GM23338 (cell line): ENCODE results near the gene ADAP1. TPM values are rescaled to one million over a fixed set of nuclear protein-coding genes. Genes with fewer than 3 reads are reported as not detected.

ENCODE experiments used
- ATAC-seq: fragments of 200-7000 bp; cut with Tn5 transposase; 3 replicates; pipeline ENCODE4 v1.9.1; 2020
- DNase-seq: peaks from one replicate; pipeline ENCODE4 v3.0.0-alpha.2; 2015; ENCODE audit warnings: low spot score
- H2AFZ ChIP-seq: fragments of 200-600 bp; sonication (generic); 2 replicates; pipeline ENCODE4 v1.8.0; 2016; ENCODE audit warnings: antibody characterized with exemption, mild to moderate bottlenecking, moderate library complexity
- H3F3A ChIP-seq: fragments of 200-600 bp; sonication (generic); replicated peaks from 2 replicates; pipeline ENCODE4 v1.8.0; 2017; ENCODE audit warnings: antibody characterized with exemption, mixed run types, low read depth
- H3K27ac ChIP-seq: fragments of 200-600 bp; sonication (generic); 2 replicates; pipeline ENCODE4 v1.6.1; 2016; ENCODE audit warnings: low read depth
- H3K27me3 ChIP-seq: fragments of 200-600 bp; sonication (generic); 2 replicates; pipeline ENCODE4 v1.8.0; 2016; ENCODE audit warnings: mild to moderate bottlenecking, mixed run types, moderate library complexity; ENCODE audit not compliant: insufficient read depth
- H3K36me3 ChIP-seq: fragments of 200-600 bp; sonication (generic); 2 replicates; pipeline ENCODE4 v1.8.0; 2016; ENCODE audit warnings: mild to moderate bottlenecking; ENCODE audit not compliant: insufficient read depth
- H3K4me1 ChIP-seq: fragments of 200-600 bp; sonication (generic); 2 replicates; pipeline ENCODE4 v1.8.0; 2016; ENCODE audit warnings: mild to moderate bottlenecking, moderate library complexity; ENCODE audit not compliant: insufficient read depth
- H3K4me2 ChIP-seq: fragments of 200-600 bp; sonication (generic); 2 replicates; pipeline ENCODE4 v1.7.1; 2017; ENCODE audit warnings: mixed run types
- H3K4me3 ChIP-seq: fragments of 200-600 bp; sonication (generic); 2 replicates; pipeline ENCODE4 v1.6.1; 2016; ENCODE audit warnings: mixed run types
- H3K79me2 ChIP-seq: fragments of 200-600 bp; sonication (generic); replicated peaks from 2 replicates; pipeline ENCODE4 v1.8.0; 2017; ENCODE audit warnings: mild to moderate bottlenecking; ENCODE audit not compliant: insufficient read depth
- H3K9me2 ChIP-seq: fragments of 200-600 bp; sonication (generic); 2 replicates; pipeline ENCODE4 v1.8.0; 2017; ENCODE audit not compliant: insufficient read depth
- H4K20me1 ChIP-seq: fragments of 200-600 bp; sonication (generic); replicated peaks from 2 replicates; pipeline ENCODE4 v1.8.0; 2017; ENCODE audit warnings: mild to moderate bottlenecking; ENCODE audit not compliant: insufficient read depth
- H3K27ac Mint-ChIP-seq: 2 replicates; pipeline ENCODE4 v1.8.0; 2020; ENCODE audit warnings: inconsistent platforms, mild to moderate bottlenecking, moderate library complexity, mixed read lengths
- H3K27me3 Mint-ChIP-seq: 3 replicates; pipeline ENCODE4 v1.8.0; 2022; ENCODE audit warnings: low read depth, mild to moderate bottlenecking, moderate library complexity, mixed read lengths, inconsistent platforms; ENCODE audit not compliant: insufficient read depth, poor library complexity
- H3K36me3 Mint-ChIP-seq: 3 replicates; pipeline ENCODE4 v1.8.0; 2021; ENCODE audit warnings: low read depth, mild to moderate bottlenecking, inconsistent platforms, moderate library complexity, mixed read lengths
- H3K4me1 Mint-ChIP-seq: 3 replicates; pipeline ENCODE4 v1.8.0; 2020; ENCODE audit warnings: mild to moderate bottlenecking, inconsistent platforms, mixed read lengths
- H3K4me3 Mint-ChIP-seq: 3 replicates; pipeline ENCODE4 v1.8.0; 2021; ENCODE audit warnings: moderate library complexity, mild to moderate bottlenecking, inconsistent platforms, mixed read lengths
- H3K9me3 Mint-ChIP-seq: 3 replicates; pipeline ENCODE4 v1.8.0; 2020; ENCODE audit warnings: moderate library complexity, mild to moderate bottlenecking, inconsistent platforms, mixed read lengths
- CREB1 ChIP-seq: fragments of 250-450 bp; sonication (Bioruptor Pico); IDR thresholded peaks from 2 replicates; pipeline ENCODE4 v1.5.0; 2020; ENCODE audit warnings: low read depth, mild to moderate bottlenecking, moderate library complexity
- EZH2 ChIP-seq: fragments of 200-600 bp; sonication (generic); IDR thresholded peaks from one replicate; pipeline ENCODE4 v1.8.0; 2017; ENCODE audit warnings: antibody characterized with exemption, mild to moderate bottlenecking, low read depth; ENCODE audit not compliant: unreplicated experiment
- JUNB ChIP-seq: IDR thresholded peaks from one replicate; pipeline ENCODE4 v1.6.1; 2016; ENCODE audit warnings: antibody characterized with exemption; ENCODE audit not compliant: unreplicated experiment
- NANOG ChIP-seq: IDR thresholded peaks from 2 replicates; pipeline ENCODE4 v1.6.1; 2016; ENCODE audit warnings: antibody characterized with exemption, borderline replicate concordance
- STAT1 ChIP-seq: IDR thresholded peaks from one replicate; pipeline ENCODE4 v1.6.1; 2016; ENCODE audit warnings: antibody characterized with exemption; ENCODE audit not compliant: unreplicated experiment
- ZNF114 ChIP-seq: fragments of 250-450 bp; sonication (Bioruptor Pico); IDR thresholded peaks from 2 replicates; pipeline ENCODE4 v1.5.0; 2020; ENCODE audit warnings: mild to moderate bottlenecking, moderate library complexity
- ZNF331 ChIP-seq: fragments of 250-450 bp; sonication (Bioruptor Pico); IDR thresholded peaks from 2 replicates; pipeline ENCODE4 v1.5.0; 2020; ENCODE audit warnings: low read depth, mild to moderate bottlenecking, moderate library complexity
- polyA plus RNA-seq: library from polyadenylated mRNA; unstranded; fragments of >200 nt; fragmentation: Nextera tagmentation; extraction: Ambion mirVana; gene quantifications from 2 replicates; pipeline ENCODE4 v1.2.1, GENCODE V29; 2016
- total RNA-seq: library from RNA; depleted of rRNA; stranded (reverse); fragments of >200 nt; shearing (Covaris generic); gene quantifications from 2 replicates; pipeline ENCODE4 v1.2.3, GENCODE V29; 2014
- TF ChIP-seq, protein P1 (sequence below): fragments of 250-450 bp; sonication (Bioruptor Pico); IDR thresholded peaks from 2 replicates; pipeline ENCODE4 v1.5.0; 2020; ENCODE audit warnings: mild to moderate bottlenecking, moderate library complexity
- TF ChIP-seq, protein P2 (sequence below), 2 experiments: fragments of 200-600 bp in 1 of 2; sonication (generic) in 1 of 2; conservative IDR thresholded peaks; 2 replicates each; pipeline versions ENCODE4 v1.5.1 to v1.6.1; 2016 to 2017; ENCODE audit warnings: antibody characterized with exemption in 2 of 2, low read depth in 2 of 2, mild to moderate bottlenecking in 2 of 2, moderate library complexity in 1 of 2
- TF ChIP-seq, protein P3 (sequence below): IDR thresholded peaks from one replicate; pipeline ENCODE4 v1.6.1; 2018; ENCODE audit warnings: antibody characterized with exemption; ENCODE audit not compliant: unreplicated experiment
- TF ChIP-seq, protein P4 (sequence below): IDR thresholded peaks from 2 replicates; pipeline ENCODE4 v1.6.1; 2016; ENCODE audit warnings: antibody characterized with exemption

The ADAP1 gene
- total and polyA plus RNA-seq, 2 experiments from 2014 or later = 2.2 to 9.6 TPM

DNA sequence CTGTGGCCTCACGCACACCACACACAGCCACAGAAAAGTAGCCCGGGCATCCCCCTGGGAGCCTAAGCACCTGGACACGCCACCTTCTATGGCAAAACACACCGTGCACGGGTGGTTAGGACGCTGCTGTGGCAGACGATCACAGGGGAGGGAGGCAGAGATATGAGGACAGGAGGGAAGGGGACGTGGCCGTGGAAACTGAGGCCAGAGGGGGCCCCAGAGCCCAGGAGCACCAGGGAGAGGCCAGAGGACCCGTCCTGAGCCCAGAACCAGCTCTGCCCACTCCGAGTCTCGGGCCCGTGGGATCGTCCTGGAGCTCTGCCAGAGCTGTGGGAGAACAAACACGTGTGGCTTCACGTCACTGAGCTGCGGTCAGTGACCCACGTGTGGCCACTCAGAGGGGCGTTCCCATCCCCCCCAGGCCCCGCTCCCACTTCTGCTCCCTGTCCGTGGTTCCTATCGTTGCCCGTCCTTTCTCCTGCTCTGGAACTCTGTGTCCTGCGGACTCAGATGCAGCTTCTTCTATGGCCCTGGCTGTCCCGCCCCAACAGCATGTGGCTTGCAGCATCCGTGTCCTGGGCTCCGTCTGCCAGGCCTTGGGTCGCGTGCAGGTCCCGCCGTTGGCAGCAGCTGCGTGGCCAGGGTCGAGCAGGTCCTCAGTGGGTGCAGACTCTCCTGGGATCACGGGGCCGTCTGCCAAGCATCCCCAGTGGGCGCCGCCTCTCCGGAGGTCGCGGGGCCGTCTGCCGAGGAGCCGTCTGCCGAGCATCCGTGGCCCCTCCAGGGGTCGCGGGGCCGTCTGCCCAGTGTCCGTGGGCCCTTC lies 47.1 kb downstream of the ADAP1 start (continued):
- TF ChIP-seq, protein P1, sequence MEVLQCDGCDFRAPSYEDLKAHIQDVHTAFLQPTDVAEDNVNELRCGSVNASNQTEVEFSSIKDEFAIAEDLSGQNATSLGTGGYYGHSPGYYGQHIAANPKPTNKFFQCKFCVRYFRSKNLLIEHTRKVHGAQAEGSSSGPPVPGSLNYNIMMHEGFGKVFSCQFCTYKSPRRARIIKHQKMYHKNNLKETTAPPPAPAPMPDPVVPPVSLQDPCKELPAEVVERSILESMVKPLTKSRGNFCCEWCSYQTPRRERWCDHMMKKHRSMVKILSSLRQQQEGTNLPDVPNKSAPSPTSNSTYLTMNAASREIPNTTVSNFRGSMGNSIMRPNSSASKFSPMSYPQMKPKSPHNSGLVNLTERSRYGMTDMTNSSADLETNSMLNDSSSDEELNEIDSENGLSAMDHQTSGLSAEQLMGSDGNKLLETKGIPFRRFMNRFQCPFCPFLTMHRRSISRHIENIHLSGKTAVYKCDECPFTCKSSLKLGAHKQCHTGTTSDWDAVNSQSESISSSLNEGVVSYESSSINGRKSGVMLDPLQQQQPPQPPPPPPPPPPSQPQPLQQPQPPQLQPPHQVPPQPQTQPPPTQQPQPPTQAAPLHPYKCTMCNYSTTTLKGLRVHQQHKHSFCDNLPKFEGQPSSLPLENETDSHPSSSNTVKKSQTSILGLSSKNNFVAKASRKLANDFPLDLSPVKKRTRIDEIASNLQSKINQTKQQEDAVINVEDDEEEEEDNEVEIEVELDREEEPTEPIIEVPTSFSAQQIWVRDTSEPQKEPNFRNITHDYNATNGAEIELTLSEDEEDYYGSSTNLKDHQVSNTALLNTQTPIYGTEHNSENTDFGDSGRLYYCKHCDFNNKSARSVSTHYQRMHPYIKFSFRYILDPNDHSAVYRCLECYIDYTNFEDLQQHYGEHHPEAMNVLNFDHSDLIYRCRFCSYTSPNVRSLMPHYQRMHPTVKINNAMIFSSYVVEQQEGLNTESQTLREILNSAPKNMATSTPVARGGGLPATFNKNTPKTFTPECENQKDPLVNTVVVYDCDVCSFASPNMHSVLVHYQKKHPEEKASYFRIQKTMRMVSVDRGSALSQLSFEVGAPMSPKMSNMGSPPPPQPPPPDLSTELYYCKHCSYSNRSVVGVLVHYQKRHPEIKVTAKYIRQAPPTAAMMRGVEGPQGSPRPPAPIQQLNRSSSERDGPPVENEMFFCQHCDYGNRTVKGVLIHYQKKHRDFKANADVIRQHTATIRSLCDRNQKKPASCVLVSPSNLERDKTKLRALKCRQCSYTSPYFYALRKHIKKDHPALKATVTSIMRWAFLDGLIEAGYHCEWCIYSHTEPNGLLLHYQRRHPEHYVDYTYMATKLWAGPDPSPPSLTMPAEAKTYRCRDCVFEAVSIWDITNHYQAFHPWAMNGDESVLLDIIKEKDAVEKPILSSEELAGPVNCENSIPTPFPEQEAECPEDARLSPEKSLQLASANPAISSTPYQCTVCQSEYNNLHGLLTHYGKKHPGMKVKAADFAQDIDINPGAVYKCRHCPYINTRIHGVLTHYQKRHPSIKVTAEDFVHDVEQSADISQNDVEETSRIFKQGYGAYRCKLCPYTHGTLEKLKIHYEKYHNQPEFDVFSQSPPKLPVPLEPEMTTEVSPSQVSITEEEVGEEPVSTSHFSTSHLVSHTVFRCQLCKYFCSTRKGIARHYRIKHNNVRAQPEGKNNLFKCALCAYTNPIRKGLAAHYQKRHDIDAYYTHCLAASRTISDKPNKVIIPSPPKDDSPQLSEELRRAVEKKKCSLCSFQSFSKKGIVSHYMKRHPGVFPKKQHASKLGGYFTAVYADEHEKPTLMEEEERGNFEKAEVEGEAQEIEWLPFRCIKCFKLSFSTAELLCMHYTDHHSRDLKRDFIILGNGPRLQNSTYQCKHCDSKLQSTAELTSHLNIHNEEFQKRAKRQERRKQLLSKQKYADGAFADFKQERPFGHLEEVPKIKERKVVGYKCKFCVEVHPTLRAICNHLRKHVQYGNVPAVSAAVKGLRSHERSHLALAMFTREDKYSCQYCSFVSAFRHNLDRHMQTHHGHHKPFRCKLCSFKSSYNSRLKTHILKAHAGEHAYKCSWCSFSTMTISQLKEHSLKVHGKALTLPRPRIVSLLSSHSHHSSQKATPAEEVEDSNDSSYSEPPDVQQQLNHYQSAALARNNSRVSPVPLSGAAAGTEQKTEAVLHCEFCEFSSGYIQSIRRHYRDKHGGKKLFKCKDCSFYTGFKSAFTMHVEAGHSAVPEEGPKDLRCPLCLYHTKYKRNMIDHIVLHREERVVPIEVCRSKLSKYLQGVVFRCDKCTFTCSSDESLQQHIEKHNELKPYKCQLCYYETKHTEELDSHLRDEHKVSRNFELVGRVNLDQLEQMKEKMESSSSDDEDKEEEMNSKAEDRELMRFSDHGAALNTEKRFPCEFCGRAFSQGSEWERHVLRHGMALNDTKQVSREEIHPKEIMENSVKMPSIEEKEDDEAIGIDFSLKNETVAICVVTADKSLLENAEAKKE = no peak
- no peak for TF ChIP-seq ZNF114 (CRISPR knock-in tag)

DNA sequence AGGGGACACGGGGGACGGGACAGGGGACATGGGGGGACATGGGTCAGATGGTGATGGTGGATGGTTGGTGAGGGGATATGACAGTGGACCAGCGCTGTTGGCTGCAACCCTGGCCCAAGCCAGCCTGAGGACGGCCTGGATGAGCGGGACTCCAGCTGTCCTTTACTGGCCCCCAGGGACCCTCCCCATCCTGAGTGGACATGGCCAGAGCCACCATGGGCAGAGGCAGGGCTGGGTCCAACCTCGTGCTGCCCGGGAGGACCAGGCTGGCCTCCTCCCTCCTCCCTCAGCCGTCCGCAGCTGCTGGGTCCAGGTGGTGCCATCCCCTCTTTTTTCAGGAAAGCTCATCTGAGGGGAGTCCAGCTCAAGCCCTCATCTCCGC lies 47.7 kb downstream of the ADAP1 start:
- no peak for ATAC-seq
- H3K79me2 ChIP-seq = no peaks in the 10 kb centered on the region
- DNase-seq = no peak
- Mint-ChIP-seq H3K9me3 (no peaks in the 10 kb centered on the region), H3K27ac (no peak overlapping the region), H3K4me3 (no peak overlapping the region), H3K27me3 (peaks cover 12% of the 10 kb centered on the region), H3K4me1 (peaks cover 4% of the 10 kb centered on the region; the same call in 1 of the 3 replicates), H3K36me3 (no peaks in the 10 kb centered on the region)
- peaks cover 8% of the 10 kb centered on the region for H3K27me3 ChIP-seq
- no peaks in the 10 kb centered on the region for H4K20me1 ChIP-seq
- no peaks in the 10 kb centered on the region for H3F3A ChIP-seq
- H3K4me3 ChIP-seq = no peak overlapping the region
- no peak overlapping the region for H3K27ac ChIP-seq
- no peak overlapping the region for H3K4me2 ChIP-seq
- no peaks in the 10 kb centered on the region for H3K4me1 ChIP-seq
- H3K9me2 ChIP-seq = no peaks in the 10 kb centered on the region
- H2AFZ ChIP-seq = no peak overlapping the region
- H3K36me3 ChIP-seq = no peaks in the 10 kb centered on the region
- TF ChIP-seq, protein P2, sequence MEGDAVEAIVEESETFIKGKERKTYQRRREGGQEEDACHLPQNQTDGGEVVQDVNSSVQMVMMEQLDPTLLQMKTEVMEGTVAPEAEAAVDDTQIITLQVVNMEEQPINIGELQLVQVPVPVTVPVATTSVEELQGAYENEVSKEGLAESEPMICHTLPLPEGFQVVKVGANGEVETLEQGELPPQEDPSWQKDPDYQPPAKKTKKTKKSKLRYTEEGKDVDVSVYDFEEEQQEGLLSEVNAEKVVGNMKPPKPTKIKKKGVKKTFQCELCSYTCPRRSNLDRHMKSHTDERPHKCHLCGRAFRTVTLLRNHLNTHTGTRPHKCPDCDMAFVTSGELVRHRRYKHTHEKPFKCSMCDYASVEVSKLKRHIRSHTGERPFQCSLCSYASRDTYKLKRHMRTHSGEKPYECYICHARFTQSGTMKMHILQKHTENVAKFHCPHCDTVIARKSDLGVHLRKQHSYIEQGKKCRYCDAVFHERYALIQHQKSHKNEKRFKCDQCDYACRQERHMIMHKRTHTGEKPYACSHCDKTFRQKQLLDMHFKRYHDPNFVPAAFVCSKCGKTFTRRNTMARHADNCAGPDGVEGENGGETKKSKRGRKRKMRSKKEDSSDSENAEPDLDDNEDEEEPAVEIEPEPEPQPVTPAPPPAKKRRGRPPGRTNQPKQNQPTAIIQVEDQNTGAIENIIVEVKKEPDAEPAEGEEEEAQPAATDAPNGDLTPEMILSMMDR (conservative IDR thresholded peaks at IDR 0.05; ENCODE audit: low read depth in 2 of 2) = no peak
- no peak for TF ChIP-seq ZNF114 (CRISPR knock-in tag)
- TF ChIP-seq EZH2 = no peak
- no peak for TF ChIP-seq ZNF331 (CRISPR knock-in tag)
- no peak for TF ChIP-seq STAT1
- TF ChIP-seq, protein P3, sequence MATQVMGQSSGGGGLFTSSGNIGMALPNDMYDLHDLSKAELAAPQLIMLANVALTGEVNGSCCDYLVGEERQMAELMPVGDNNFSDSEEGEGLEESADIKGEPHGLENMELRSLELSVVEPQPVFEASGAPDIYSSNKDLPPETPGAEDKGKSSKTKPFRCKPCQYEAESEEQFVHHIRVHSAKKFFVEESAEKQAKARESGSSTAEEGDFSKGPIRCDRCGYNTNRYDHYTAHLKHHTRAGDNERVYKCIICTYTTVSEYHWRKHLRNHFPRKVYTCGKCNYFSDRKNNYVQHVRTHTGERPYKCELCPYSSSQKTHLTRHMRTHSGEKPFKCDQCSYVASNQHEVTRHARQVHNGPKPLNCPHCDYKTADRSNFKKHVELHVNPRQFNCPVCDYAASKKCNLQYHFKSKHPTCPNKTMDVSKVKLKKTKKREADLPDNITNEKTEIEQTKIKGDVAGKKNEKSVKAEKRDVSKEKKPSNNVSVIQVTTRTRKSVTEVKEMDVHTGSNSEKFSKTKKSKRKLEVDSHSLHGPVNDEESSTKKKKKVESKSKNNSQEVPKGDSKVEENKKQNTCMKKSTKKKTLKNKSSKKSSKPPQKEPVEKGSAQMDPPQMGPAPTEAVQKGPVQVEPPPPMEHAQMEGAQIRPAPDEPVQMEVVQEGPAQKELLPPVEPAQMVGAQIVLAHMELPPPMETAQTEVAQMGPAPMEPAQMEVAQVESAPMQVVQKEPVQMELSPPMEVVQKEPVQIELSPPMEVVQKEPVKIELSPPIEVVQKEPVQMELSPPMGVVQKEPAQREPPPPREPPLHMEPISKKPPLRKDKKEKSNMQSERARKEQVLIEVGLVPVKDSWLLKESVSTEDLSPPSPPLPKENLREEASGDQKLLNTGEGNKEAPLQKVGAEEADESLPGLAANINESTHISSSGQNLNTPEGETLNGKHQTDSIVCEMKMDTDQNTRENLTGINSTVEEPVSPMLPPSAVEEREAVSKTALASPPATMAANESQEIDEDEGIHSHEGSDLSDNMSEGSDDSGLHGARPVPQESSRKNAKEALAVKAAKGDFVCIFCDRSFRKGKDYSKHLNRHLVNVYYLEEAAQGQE = no peak
- TF ChIP-seq JUNB = no peak
- no peak for TF ChIP-seq NANOG
- no peak for TF ChIP-seq CREB1 (CRISPR knock-in tag)
- TF ChIP-seq, protein P4, sequence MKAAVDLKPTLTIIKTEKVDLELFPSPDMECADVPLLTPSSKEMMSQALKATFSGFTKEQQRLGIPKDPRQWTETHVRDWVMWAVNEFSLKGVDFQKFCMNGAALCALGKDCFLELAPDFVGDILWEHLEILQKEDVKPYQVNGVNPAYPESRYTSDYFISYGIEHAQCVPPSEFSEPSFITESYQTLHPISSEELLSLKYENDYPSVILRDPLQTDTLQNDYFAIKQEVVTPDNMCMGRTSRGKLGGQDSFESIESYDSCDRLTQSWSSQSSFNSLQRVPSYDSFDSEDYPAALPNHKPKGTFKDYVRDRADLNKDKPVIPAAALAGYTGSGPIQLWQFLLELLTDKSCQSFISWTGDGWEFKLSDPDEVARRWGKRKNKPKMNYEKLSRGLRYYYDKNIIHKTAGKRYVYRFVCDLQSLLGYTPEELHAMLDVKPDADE = no peak
